ENCODE results near the gene ACAP3. TPM values are rescaled to one million over a fixed set of nuclear protein-coding genes. Genes with fewer than 3 reads are reported as not detected.

The ACAP3 gene
- total RNA-seq, 1 donor from 2014 or later, result 86.6 TPM

DNA sequence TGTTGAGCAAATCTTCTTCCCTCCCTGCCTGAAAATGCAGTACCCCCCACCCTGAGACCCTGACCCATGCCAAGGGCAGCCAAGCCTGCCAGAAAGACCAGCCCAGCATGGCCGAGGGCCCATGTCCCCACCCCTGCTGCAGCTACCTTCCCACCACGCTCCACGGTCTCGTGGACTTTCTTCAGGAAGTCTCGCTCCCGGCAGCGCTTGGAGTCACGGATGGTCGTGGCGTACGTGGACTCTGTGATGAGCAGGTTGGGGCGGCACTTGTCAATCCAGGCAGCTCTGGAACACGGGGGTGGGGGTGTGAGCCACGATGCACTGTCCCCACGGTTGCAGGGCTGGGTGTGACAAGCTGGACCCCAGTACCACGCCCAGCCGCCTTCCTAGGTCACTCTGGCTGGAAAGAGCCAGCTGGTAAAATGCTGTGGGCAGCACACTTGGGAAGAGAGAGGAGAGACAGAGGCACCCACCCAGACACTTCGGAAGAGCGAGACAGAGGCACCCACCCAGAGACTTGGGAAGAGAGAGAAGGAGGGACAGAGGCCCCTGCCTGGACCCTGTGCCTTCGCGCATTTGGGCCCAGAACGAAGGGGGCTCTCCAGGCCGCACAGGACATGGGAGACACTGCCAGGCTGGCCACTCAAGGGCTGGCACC lies 7.1 kb upstream of the ACAP3 start:
- no peak for DNase-seq (ENCODE audit: low spot score)

DNA sequence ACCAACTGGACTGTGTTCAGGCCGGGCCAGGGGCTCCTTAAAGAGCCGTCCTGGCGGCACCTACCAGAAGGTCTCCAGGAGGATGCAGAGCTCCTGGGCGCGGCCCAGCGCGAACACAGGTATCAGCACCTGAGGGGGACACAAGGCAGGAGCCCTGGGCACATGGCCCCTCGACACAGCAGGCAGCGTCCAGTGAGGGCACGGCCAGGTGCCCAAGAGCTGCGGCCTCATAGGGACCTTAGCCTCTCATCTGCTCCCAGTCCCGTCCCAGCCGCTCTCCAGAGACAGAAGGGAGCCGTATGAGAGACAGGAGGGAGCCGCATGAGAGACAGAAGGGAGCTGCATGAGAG lies 6.5 kb upstream of the ACAP3 start:
- DNase-seq (ENCODE audit: low spot score), result no peak

DNA sequence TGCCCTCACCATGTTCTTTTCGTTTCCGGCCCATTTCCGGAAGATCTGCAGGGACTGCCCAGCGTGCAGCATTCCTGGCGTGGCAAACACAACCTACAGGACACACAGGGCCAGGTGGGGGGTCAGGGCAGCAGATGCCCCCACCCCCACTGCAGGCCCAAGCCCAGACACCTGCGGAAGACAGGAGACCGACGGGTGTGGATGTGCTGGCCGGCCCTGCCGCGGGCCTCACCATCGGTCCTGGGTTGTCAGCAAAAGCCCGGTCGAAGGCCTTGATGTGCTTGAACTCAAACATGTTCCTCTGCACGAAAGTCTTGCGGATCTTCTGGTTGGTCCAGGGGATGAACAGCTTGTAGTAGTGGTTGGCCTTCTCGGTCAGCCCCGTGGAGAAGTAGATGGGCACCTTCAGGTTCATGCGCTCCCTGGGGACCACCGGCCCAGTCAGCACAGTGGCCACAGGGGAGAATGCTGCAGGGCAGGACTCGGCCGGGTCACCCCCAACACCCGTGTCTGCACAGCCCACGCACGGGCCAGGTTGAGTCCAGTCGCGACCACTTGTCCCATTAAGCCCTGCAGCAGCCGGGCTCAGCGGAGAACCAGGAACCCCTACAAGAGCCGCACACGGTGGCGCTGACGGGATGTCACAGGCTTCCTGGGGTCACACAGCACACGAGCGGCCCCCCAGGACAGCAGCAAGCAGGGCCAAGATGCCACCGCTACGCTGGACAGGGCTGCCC lies 5.9 kb upstream of the ACAP3 start:
- DNase-seq (ENCODE audit: low spot score), result no peak

DNA sequence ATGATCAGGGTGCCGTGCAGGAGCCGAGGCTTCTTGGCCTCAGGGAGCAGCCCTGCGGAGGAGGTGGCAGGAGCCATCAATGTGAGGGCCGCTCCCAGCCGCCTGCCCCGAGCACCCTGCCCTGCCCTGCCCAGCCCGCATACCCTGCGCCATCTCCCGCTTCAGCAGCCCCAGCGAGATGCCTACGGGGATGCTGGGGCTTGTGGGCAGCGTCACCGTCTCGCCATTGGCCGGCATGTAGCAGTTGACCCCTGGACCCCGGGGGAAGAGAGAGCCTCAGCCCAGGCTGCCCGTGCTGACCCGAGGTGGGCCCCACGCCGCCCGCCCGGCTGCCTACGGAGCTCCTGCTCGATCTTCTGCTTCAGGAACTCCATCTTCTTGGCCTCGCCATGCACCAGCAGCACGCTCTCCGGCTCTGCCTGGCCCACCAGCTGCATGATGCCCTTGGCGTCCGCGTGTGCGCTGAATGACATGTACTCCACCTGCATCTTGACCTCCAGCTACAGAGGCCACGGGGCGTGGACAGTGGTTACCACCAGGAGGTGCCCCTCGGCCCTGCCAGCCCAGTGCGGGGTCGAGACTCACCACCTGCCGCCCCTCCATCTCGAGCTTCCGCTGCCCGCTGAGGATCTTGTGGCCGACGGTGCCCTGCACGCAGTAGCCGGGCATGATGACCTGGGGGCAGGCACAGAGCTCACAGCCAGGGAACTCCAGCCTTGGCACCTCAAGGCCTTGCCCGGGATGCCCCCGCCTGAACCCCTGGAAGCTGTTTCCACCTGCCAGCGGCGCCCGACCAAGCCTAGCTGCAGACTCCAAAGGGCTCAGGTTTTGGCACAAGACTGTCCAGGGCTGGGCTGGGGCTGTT lies 5.0 kb upstream of the ACAP3 start:
- DNase-seq (ENCODE audit: low spot score), result no peak

DNA sequence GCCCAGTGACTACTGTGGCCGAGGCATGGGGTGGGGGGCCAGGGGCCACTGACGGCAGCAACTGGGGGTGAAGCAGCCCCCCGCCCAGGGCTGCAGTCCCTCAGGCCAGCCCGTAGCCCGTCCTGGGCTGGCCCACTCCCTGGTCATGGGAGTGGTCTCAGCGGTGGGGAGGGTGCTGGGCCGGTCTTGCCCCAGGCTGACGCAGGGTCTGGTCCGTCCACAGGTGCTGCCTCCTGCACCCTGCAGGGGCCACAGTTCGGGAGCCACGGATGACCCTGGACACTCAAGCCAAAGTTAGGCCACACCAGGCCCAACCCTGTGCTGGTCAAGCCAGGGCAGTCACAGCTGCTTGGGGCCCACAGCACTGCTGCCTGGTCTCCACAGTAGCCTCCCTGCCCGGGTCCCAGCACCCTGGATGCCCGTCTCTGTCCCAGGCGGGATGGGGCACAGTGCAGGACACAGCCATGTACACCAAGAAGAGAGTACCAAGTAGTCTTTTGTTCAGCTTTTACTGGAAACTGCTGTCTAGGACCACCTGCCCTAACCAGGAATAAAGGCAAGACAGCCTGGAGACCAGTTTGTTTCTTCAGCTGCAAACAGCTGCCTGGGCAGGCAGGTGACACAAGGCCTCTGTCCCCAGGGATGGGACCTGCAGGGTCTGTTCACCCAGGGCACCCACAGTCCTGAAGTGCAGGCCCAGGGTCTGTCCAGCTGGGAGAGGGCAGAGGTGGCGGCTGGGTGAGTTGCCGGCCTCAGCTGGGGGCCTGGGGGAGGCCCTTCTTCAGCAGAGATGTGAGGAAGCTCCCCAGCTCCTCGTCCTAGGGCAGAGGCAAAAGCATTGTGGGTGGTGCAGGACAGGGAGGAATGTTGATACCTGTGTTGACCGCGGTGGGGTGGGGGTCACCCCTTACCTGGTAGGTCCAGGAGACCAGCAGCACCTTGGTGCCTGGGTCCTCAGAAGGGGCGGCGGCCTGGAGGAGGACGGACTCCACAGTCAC lies 3.7 kb upstream of the ACAP3 start:
- no peak for DNase-seq (ENCODE audit: low spot score)

DNA sequence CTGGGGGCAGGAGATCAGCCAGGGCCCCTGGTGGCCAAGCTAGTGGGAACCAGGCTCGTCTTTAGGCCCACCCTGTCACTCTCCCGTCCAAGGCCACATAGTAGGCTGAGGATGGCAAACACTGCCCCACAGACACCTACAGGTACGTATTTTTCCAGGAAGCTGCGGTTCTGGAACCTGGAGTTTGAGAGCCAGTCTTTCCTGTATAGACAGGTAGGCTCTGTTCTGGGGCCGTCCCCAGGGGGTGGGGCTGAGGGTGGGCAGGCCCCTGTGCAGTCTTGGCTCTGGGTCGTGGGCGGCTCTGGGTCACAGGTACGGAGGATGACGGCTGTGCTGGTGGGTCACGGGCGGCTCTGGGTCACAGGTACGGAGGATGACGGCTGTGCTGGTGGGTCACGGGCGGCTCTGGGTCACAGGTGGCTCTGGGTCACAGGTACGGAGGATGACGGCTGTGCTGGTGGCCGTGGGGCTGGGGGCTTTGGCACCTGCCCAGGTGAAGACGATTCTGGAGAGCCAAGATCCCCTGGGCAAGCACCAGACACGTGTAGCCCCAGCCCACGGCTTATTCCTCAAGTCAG lies 2.8 kb upstream of the ACAP3 start:
- DNase-seq (ENCODE audit: low spot score), result no peak

DNA sequence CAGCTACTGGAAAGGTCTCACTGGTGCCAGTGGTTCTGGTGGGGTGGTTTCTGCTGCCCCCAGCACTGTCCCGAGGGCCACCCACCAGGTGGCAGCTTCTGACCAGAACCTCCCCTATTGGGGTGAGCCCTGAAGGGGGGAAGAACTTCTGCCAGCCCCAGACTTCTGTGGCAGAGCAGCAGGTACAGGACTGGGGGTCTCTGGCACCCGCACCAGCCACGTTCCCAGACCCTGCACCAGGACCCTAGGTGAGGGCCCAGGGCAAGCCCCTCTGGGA lies 2.3 kb upstream of the ACAP3 start:
- no peak for DNase-seq (ENCODE audit: low spot score)

DNA sequence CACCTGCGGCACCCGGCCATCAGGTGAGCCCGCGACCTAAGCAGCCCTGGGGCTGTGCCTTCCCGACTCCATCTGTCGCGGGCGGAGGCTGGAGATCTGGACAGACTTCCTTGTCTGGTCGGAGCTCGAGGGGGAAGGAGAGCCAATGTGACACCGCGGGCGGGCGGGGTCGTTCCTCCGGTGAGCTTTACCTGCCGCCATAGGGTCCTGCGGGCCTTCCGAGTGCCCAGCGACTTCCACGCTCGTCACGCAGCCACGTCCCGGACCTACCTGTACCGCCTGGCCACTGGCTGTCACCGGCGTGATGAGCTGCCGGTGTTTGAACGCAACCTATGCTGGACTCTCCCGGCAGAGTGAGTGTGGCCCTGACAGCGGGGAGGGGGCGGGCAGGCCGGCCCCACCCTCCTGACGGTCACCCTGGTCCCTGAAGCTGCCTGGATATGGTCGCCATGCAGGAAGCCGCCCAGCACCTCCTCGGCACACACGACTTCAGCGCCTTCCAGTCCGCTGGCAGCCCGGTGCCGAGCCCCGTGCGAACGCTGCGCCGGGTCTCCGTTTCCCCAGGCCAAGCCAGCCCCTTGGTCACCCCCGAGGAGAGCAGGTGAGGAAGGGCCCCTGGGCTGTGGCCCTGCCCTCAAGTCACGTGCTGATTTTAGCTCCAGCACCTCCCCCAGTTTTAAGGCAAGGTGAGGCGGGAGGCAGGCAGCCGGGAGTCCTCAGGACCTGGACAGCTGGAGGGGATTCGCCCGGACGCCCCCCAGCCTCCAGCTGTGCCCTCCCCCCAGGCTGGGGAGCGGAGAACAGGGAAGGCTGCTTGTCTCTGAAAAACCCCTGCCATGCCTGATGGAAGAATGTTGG lies 1.8 kb upstream of the ACAP3 start:
- no peak for DNase-seq (ENCODE audit: low spot score)

DNA sequence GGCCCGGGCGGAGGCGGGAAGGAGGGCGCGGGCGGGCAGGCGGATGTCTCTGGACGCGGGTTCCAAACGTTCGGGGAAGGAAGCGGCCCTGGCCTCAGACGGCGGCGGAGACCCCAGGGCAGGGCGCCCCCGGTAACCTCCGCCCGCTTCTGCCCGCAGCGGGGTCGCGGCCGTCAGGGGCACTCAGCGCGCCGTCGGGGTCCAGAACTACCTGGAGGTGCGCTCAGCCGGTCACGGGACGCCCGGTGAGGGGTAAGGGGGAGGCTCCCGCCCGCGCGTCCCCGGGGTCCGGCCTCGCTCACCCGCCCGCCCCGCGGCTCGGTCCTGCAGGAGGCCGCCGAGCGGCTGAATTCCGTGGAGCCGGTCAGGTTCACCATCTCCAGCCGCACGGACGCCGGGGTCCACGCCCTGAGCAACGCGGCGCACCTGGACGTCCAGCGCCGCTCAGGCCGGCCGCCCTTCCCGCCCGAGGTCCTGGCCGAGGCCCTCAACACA lies 1.1 kb upstream of the ACAP3 start:
- DNase-seq (ENCODE audit: low spot score), result no peak

DNA sequence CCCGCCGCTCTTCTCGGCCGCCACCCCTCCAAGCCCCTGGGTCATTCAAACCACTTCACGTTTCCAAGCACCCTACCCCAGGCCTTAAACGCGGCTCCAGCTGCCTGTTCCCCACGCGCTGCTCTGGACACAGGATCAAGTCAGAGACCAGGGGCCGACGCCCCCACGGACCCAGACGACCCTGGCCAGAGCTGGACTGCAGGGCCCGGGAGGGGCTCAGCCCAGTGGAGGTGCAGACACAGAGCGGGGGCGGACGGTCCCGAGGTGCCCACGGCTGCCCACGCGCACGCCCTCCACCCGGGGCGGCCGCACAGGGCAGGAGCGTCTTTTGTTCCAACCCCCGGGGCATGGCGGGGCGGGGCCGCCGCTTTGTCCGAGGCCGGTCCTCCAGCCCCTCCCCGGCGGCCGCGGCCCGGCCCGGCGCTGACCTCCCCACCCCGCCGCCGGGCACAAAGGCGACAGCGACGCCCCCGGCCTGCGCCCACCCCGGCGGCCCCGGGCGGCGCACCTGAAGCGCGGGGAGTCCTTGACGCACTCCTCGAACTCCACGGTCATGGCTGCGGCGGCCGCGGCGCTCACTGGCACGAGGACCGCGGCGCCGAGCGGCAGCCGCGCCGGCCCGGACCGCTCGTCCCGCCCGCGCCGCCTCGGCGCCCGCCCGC lies 338 bp downstream of the ACAP3 start:
- DNase-seq (ENCODE audit: low spot score), result no peak

DNA sequence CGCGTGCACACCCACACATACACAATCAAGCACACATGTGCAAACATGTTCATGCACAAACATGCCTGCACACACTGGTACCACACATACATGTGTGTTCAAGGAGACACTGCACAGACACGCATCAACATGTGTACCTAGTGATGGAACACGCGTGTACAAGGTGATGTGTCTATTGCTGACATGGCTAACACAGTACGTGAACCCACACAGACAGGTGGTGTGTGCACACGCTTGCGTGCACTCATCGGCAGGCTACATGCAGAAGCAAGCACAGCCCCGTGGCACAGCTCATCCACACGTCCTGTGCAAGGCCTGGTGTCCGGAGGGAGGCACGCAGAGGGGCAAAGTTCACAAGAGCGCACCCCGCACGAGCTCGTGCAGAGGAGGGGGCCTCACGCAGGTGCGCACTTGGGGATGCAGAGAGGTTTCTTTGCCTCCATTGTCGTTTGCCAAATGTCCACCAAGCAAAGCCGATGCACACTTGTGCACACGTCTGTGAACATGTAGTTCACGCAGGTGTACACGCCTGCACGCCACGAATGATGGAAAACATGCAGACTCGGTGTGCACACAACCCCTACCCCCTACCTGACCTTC lies 969 bp downstream of the ACAP3 start:
- no peak for DNase-seq (ENCODE audit: low spot score)

DNA sequence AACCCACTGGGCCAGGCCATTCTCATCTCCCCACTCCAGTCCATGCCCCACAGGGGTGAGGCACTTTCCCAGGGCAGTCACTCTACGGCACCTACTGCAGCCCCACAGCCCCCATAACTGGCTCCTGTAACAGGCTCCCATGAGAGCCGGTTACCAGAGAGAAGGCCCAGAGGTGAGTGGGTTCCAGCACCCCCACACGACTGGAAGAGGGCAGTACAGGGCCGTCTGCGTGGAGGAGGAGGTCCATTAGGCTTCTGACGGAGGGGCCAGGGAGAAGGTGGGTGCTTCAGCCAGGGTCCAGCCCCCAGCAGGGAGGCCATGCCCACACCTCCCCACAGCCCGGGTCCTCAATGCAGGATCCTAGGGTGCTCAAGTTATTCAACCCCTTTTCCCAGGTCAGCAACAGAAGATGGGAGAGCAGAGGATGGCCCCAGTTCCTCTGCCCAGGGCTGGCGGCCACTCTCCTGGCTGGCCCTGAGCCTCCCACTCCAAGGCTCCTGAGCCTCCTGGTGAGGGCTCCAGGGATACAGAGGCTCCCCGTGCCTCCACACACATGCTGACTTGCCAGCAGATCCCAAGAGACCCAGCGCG lies 1.6 kb downstream of the ACAP3 start:
- DNase-seq (ENCODE audit: low spot score), result no peak

DNA sequence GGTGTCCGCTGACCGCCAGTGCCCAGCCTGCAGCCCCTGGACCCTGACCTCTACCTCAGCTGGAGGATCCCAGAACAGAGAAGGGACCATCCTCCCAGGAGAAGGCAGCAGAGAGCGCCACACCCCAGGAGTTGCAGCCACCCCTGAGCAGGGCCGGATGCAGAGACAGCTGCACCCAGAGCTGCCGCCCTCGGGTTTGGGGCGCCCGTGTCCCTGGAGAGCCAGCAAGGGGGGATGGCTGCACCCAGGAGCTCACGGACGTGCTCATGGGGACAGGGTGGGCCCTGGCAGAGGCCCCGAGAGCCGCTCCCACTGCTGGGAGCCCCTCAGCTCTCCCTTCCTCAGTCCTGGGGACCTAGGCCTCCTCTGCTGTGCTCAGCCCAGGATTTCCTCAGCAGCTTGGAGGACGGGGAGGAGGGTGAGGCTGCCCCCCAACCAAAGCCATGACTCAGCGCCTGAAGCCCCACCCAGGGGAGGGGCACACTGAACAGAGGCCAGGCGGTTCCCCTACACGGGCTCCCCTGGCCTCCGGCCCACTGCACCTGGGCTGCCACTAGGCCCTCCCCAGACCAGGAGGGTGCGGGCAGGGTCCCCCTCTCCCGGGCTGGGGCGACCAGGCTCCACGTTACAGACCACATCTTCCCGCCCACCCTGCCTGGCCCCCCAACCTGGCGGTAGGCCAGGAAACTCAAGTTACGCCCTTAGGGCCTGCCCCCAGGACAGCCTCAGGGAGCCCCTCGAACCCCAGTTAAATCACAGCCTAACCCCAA lies 2.2 kb downstream of the ACAP3 start:
- peak; percentile 51 for DNase-seq (ENCODE audit: low spot score)

DNA sequence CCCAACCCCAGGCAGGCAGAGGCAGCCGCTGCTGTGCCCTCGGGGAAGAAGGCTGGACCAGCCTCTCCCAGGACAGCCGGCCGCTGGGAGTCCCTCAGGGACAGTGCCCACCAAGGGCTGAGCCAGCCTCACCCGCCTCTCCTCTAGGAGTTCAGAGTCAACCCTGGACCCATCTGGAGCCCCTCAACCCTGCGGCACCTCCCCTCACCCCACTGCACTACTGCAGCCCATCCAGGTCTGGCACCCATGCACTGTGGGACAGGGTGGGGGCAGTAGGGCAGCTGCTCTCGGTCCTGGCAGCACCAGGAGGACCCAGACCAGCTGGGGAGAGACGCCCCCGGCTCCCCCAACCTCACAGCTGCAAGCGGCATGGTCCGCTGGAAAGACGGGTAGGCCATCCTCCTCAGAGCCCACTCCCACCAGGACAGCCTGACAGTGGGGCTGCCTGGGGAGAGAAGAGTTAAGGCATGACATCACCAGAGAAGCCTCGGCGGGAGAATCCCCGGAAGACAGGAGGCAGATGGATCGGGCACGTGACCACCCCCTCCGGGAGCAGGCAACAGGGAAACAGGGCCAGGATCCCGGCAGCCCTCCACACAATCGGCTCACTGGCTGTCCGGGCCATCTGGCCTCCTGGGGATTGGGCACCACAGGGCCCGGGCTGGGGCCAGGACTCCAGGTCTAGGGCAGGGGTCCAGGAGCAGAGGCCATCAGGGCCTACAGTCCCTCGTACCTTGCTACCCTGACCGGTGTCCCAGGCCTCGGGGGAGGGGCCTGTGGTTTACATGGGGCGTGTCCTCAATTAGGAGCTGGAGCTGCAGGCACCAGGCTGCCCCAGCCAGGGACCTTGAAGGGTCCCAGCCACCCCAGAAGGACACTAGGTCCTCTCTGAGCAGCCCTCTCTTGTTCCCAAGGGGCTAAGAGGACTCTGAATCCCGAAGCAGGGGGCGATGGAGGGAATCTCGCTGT lies 3.1 kb downstream of the ACAP3 start:
- peak; percentile 87 for DNase-seq (ENCODE audit: low spot score)

DNA sequence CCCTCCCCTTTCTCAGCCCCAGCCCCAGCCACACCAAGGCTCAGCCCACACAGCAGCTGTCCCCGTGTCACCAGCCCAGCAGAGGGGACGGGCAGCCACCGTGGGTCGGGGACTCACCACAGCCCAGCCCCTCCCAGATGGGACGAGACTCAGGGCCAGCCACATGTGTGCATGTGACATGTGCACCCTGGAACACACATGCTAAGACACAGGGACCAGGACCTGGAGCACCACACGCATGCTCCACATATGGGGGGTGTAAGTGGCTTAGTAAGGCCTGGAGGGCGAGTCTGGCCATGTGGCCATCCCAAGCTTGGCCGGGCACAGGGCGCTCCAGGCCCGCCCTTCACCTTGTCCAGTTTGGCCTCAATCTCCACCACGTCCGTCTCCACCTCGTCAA lies 4.0 kb downstream of the ACAP3 start:
- no peak for DNase-seq (ENCODE audit: low spot score)

DNA sequence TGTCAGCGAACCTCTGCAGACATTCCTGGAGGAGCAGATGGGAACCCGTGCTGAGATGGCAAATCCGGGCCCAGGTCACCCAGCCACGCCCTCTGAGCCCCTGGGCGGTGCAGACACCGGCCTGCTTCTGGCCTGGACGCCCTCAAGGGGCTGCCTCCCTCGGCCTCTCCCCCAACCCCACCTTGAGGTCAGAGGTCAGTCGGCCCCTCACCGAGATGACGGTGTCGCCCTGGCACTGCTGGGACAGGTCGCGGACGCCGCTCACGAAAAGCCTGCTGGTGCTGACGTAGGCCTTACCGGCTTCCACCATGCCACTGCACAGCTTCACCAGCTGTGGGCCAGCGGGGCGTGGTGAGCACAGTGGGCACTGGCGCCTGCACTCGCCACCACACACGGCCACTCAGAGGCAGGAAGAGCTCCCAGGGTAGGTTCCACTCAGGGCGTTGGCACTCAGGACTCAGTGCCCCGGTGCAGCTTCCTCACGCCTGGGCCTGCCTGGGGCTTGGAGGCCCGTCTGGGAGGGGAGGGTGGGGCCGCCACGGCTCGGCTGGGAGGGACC lies 4.7 kb downstream of the ACAP3 start:
- no peak for DNase-seq (ENCODE audit: low spot score)

DNA sequence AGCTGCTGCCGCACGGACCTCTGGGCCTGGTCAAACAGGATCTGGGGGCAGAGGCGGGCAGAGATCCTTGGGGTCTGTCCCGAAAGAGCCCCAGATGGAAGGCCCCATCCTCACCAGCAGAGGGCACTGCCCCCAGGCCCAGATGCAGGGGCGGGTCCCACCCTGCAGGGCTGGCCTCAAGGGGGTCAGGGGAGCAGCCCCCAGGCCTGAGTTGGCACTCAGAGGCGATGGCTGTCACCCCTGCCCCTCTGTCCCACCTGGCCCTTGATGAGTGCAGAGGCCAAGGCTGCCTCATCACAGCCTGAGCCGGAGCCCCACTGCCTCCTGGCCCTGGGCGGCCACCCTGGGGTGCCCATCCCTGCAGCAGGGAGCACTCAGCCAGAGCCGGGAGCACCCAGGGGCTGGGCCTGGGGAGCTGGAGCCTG lies 5.7 kb downstream of the ACAP3 start:
- DNase-seq (ENCODE audit: low spot score), result no peak

Measured in mucosa of gallbladder (tissue), 1 donor.